ENCODE data around the gene CPTP. TPM values are rescaled to one million over a fixed set of nuclear protein-coding genes. Genes with fewer than 3 reads are reported as not detected.

CPTP gene
- total and polyA plus RNA-seq, 2 of the 13 experiments (the other 11 are each of a cell fraction or from before 2014, with no cell fraction given) = 5.5 to 9.3 TPM

GRCh38 chr1:1291548-1292441 lies 32.8 kb upstream of the CPTP start (continued):
- TF ChIP-seq KIAA2018 (CRISPR knock-in tag; IDR thresholded peaks at IDR 0.05; ENCODE audit: borderline replicate concordance) (no peak), MYNN (CRISPR knock-in tag; IDR thresholded peaks at IDR 0.05; ENCODE audit: low read depth) (no peak), TCF12 (IDR thresholded peaks at IDR 0.05) (no peak), TCF12 (CRISPR knock-in tag; IDR thresholded peaks at IDR 0.05) (0 out of 2 replicates have a peak, but pooled peaks have one; percentile 13), PAF1 (CRISPR knock-in tag; IDR thresholded peaks at IDR 0.05) (no peak), ZNF124 (CRISPR knock-in tag; IDR thresholded peaks at IDR 0.05) (no peak), ZNF501 (CRISPR knock-in tag; IDR thresholded peaks at IDR 0.05) (peak; percentile 19; the same call in 1 of the 2 replicates), ZNF761 (CRISPR knock-in tag; conservative IDR thresholded peaks at IDR 0.05) (no peak), MXD4 (CRISPR knock-in tag; IDR thresholded peaks at IDR 0.05) (no peak), ATF2 (CRISPR knock-in tag; IDR thresholded peaks at IDR 0.05) (peak; percentile 16; the same call in 1 of the 2 replicates), EHMT2 (IDR thresholded peaks at IDR 0.05; ENCODE audit: borderline replicate concordance, low read depth, low read length) (no peak), ZFY (CRISPR knock-in tag; IDR thresholded peaks at IDR 0.05) (peak; percentile 44; the same call in 1 of the 2 replicates), ZNF383 (CRISPR knock-in tag; IDR thresholded peaks at IDR 0.05; ENCODE audit: borderline replicate concordance) (no peak), STAG1 (CRISPR knock-in tag; IDR thresholded peaks at IDR 0.05) (peak; percentile 86), TERF1 (CRISPR knock-in tag; IDR thresholded peaks at IDR 0.05) (no peak)
- TF ChIP-seq, protein P1, sequence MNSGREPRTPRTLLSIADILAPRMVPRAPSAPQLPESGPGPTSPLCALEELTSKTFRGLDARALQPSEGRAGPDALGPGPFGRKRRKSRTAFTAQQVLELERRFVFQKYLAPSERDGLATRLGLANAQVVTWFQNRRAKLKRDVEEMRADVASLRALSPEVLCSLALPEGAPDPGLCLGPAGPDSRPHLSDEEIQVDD (CRISPR knock-in tag; IDR thresholded peaks at IDR 0.05; ENCODE audit: borderline replicate concordance) = no peak
- TF ChIP-seq, protein P2, sequence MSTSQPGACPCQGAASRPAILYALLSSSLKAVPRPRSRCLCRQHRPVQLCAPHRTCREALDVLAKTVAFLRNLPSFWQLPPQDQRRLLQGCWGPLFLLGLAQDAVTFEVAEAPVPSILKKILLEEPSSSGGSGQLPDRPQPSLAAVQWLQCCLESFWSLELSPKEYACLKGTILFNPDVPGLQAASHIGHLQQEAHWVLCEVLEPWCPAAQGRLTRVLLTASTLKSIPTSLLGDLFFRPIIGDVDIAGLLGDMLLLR (CRISPR knock-in tag; IDR thresholded peaks at IDR 0.05) = no peak; the same call in 1 of the 2 replicates
